Mammary microvascular endothelial cell (primary cell): ENCODE data around the gene SCP2D1. TPM values are rescaled to one million over a fixed set of nuclear protein-coding genes. Genes with fewer than 3 reads are reported as not detected.

Experiments
- total RNA-seq: library from RNA; depleted of rRNA; stranded (reverse); fragments of >200 nt; gene quantifications from 2 replicates; pipeline ENCODE4 v1.2.3, GENCODE V29; 2015

The SCP2D1 gene
- not detected in 2 replicates for total RNA-seq

DNA sequence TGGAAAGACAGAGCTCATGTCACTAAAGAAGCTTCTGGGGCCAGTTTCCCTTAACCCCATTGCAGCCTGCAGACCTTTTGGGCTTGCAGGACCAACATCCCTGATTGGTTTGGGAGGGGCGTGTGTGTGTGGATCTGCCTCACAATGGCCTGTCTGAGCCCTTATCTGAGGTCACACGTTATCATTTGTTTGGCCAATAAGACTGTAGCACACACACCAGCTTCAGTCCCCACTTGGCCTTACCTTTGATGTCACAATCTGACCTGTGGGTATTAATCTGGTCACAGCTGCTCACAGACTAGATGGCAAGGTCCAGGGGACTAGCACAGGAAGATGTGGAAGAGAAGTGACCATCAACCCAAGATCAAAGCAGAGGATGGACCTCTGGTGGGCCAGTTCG is at the start of gene SCP2D1:
SCP2D1 (plus strand) TSS at position 301 of the 400 bp plus-strand sequence; CDS start at position 334, 33 bp downstream.

Other genes with a start within 250 kb of the SCP2D1 start
- 69.8 and 86.4 TPM in 2 replicates for gene SMIM26, start 246.4 kb upstream of the SCP2D1 start, total RNA-seq
- 84.0 and 92.1 TPM in 2 replicates for gene DTD1, start 225.7 kb upstream of the SCP2D1 start, total RNA-seq